Motor neuron (in vitro differentiated cells): ENCODE results near the gene P3H2. TPM values are rescaled to one million over a fixed set of nuclear protein-coding genes. Genes with fewer than 3 reads are reported as not detected.
"Not testable (repeated sequence)": the region's sequence is repeated elsewhere in the genome, so short reads cannot be mapped to it uniquely, and the experiment has no call there.

Experiments
- ATAC-seq, 8 experiments: fragments of 200-7000 bp; cut with Tn5 transposase; replicated peaks in 6 of 8; 2 replicates each; pipeline ENCODE4 v1.8.0; 2021; ENCODE audit warnings: mild to moderate bottlenecking in 8 of 8, moderate library complexity in 8 of 8
- H3K27ac ChIP-seq, 2 donors: fragments of 250-450 bp; sonication (Bioruptor Pico); 2 replicates each; pipeline ENCODE4 v1.9.0; 2021; ENCODE audit warnings: antibody characterized with exemption in 2 of 2, mild to moderate bottlenecking in 2 of 2, moderate library complexity in 1 of 2
- H3K4me1 ChIP-seq, 2 donors: fragments of 250-450 bp; sonication (Bioruptor Pico); replicated peaks in 1 of 2; 2 replicates each; pipeline ENCODE4 v1.6.1; 2021; ENCODE audit warnings: antibody characterized with exemption in 2 of 2, mild to moderate bottlenecking in 2 of 2, moderate library complexity in 1 of 2
- H3K4me3 ChIP-seq, 5 donors: fragments of 250-450 bp; sonication (Bioruptor Pico); 2 replicates each; pipeline ENCODE4 v1.9.0; 2021; ENCODE audit warnings: antibody characterized with exemption in 5 of 5, mild to moderate bottlenecking in 5 of 5, moderate library complexity in 4 of 5
- WGBS, 10 experiments: fragments of 450-650 bp; shearing (Covaris generic); methylation state at CpG; one replicate each; pipeline ENCODE4 v1.0.0; 2022; 5-methylcytosine and 5-hydroxymethylcytosine counted together
- in situ Hi-C, 9 experiments: fragments of 400-800 bp; cut with MboI; loops; one replicate each; pipeline ENCODE4 v1.15.0; 2021; ENCODE audit warnings: low sequenced_read_pairs in 9 of 9, low pct_unique_long_range_greater_than_20kb in 2 of 9; ENCODE audit not compliant: unreplicated experiment in 9 of 9
- total RNA-seq, 8 experiments: library from RNA; unstranded; fragments of 300-600 nt; gene quantifications; 2 replicates each; pipeline versions ENCODE4 v1.2.3 to v1.2.4, GENCODE V29; 2022

The P3H2 gene
- 10 to 100 TPM in 1 of 8 experiments, 1 to 10 TPM in 4, under 1 TPM in 2, not detected in 1; 0.76 to 58.2 (median 1.5) TPM for total RNA-seq

- in situ Hi-C loops = no loop called here
- peaks cover 6 to 10% of the 10 kb centered on the region in 2 donors for H3K4me1 ChIP-seq
- 0 to 10% (median 2%) methylated on average over 2 to 16 of the region's 100 CpGs; no CpG with 5 or more reads in 4 of the 10 experiments for WGBS, 10 experiments
- peak; percentile 96 to 100 (median 97) for ATAC-seq
- H3K4me3 ChIP-seq = peak within 1 kb of the TSS; percentile 51 to 85 (median 60)
- H3K27ac ChIP-seq = peak within 1 kb of the TSS; percentile 74 to 87
Measured at GRCh38 chr3:190120269-190121060, at the start of gene P3H2. Gene P3H2 (minus strand): TSS chr3:190120897. CDS start chr3:190120731, 166 bp downstream.

- H3K4me1 ChIP-seq = no peaks in the 10 kb centered on the region
- H3K27ac ChIP-seq = no peak overlapping the region
- 26 to 94% (median 83%) methylated on average over 1 to 2 of the region's 2 CpGs; no CpG with 5 or more reads in 1 of the 10 experiments for WGBS, 10 experiments
- in situ Hi-C loops = no loop called here
- ATAC-seq = no peak
- no peak overlapping the region for H3K4me3 ChIP-seq
Measured at GRCh38 chr3:190169877-190170276, 49.2 kb upstream of the P3H2 start.

- Histone ChIP-seq H3K27ac (no peak overlapping the region), H3K4me3 (no peak overlapping the region), H3K4me1 (no peaks in the 10 kb centered on the region)
- ATAC-seq = no peak
- in situ Hi-C loops = no loop called here
- 33 to 96% (median 73%) methylated on average over 1 to 4 of the region's 4 CpGs; no CpG with 5 or more reads in 2 of the 10 experiments for WGBS, 10 experiments
Measured at GRCh38 chr3:190169243-190169642, 48.5 kb upstream of the P3H2 start.

GRCh38 chr3:190167936-190168680 is 47.4 kb upstream of the P3H2 start:
- 40 to 89% (median 72%) methylated on average over 1 to 6 of the region's 6 CpGs; no CpG with 5 or more reads in 3 of the 10 experiments for WGBS, 10 experiments
- ATAC-seq = no peak
- Histone ChIP-seq H3K4me1 (no peaks in the 10 kb centered on the region), H3K27ac (no peak overlapping the region), H3K4me3 (no peak overlapping the region)
- in situ Hi-C loops = no loop called here

GRCh38 chr3:190166948-190167347 is 46.3 kb upstream of the P3H2 start:
- H3K27ac ChIP-seq = no peak overlapping the region
- no peak overlapping the region for H3K4me3 ChIP-seq
- no peak for ATAC-seq
- WGBS, 10 experiments = 25 to 93% (median 82%) methylated on average over 1 to 4 of the region's 4 CpGs; no CpG with 5 or more reads in 2 of the 10 experiments
- in situ Hi-C loops = no loop called here
- no peaks in the 10 kb centered on the region for H3K4me1 ChIP-seq

GRCh38 chr3:190165253-190165652 is 44.6 kb upstream of the P3H2 start:
- H3K4me1 ChIP-seq = no peaks in the 10 kb centered on the region
- no peak overlapping the region for H3K4me3 ChIP-seq
- no peak overlapping the region for H3K27ac ChIP-seq
- in situ Hi-C loops = no loop called here
- no peak for ATAC-seq

- H3K4me3 ChIP-seq, H3K27ac ChIP-seq, ATAC-seq, H3K4me1 ChIP-seq, in situ Hi-C loops: not testable (repeated sequence)
- WGBS, 10 experiments = 40 to 100% (median 100%) methylated on average over 1 of the region's 9 CpGs; no CpG with 5 or more reads in 7 of the 10 experiments
Measured at GRCh38 chr3:190162013-190162412, 41.3 kb upstream of the P3H2 start.

GRCh38 chr3:190159902-190160435 is 39.3 kb upstream of the P3H2 start:
- in situ Hi-C loops = no loop called here
- H3K4me3 ChIP-seq = no peak overlapping the region
- H3K4me1 ChIP-seq = no peaks in the 10 kb centered on the region
- 48 to 100% (median 83%) methylated on average over 1 to 5 of the region's 5 CpGs for WGBS, 10 experiments
- no peak for ATAC-seq
- no peak overlapping the region for H3K27ac ChIP-seq

GRCh38 chr3:190158261-190158660 is 37.6 kb upstream of the P3H2 start:
- WGBS, 10 experiments = 0 to 42% (median 27%) methylated on average over 1 to 2 of the region's 2 CpGs; no CpG with 5 or more reads in 1 of the 10 experiments
- H3K4me1 ChIP-seq = no peaks in the 10 kb centered on the region
- in situ Hi-C loops = no loop called here
- H3K27ac ChIP-seq = no peak overlapping the region
- H3K4me3 ChIP-seq = no peak overlapping the region
- ATAC-seq = no peak

GRCh38 chr3:190155752-190156151 is 35.1 kb upstream of the P3H2 start:
- peak in 2 of 8 experiments; percentile 23 to 70 for ATAC-seq
- Histone ChIP-seq H3K27ac (no peak overlapping the region), H3K4me1 (peaks cover 0 to 3% of the 10 kb centered on the region in 2 donors), H3K4me3 (no peak overlapping the region)
- in situ Hi-C loops = no loop called here
- WGBS, 10 experiments = 17 to 100% (median 40%) methylated on average over 1 to 4 of the region's 4 CpGs; no CpG with 5 or more reads in 4 of the 10 experiments

GRCh38 chr3:190150681-190151080 is 30.0 kb upstream of the P3H2 start:
- in situ Hi-C loops = no loop called here
- no peak for ATAC-seq
- WGBS, 10 experiments = 7 to 100% (median 73%) methylated on average over 1 to 3 of the region's 3 CpGs; no CpG with 5 or more reads in 2 of the 10 experiments
- peaks cover 0 to 3% of the 10 kb centered on the region in 2 donors for H3K4me1 ChIP-seq
- H3K4me3 ChIP-seq = no peak overlapping the region
- no peak overlapping the region for H3K27ac ChIP-seq

- WGBS, 10 experiments = 75 to 80% methylated on average over 1 to 2 of the region's 6 CpGs; no CpG with 5 or more reads in 8 of the 10 experiments
- ATAC-seq, in situ Hi-C loops: not testable (repeated sequence)
Measured at GRCh38 chr3:190149830-190150619, 29.3 kb upstream of the P3H2 start.

More at GRCh38 chr3:190149830-190150619, 29.3 kb upstream of the P3H2 start:
- not testable (repeated sequence) for H3K27ac ChIP-seq, H3K4me3 ChIP-seq, H3K4me1 ChIP-seq
